ENCODE measurements around the gene DGKH.

- TF ChIP-seq POLR2A (IDR thresholded peaks at IDR 0.05) (no peak), CTCF (IDR thresholded peaks at IDR 0.05) (no peak)
Observed at GRCh38 chr13:42011601-42012350, 36.7 kb upstream of the DGKH start.

All from body of pancreas (tissue), 4 donors.